COR-L47 (cell line): ENCODE results near the gene MYL6B.

ENCODE experiments used
- DNase-seq: peaks from one replicate; lab custom pipeline; 2025; lab: John Stamatoyannopoulos, UW

The MYL6B gene

GRCh38 chr12:56122637-56123036 lies 29.8 kb upstream of the MYL6B start:
- DNase-seq: no peak

- DNase-seq: no peak
Measured at GRCh38 chr12:56124133-56124532, 28.3 kb upstream of the MYL6B start.

GRCh38 chr12:56126732-56127239 lies 25.6 kb upstream of the MYL6B start:
- DNase-seq: no peak

GRCh38 chr12:56127485-56127887 lies 24.9 kb upstream of the MYL6B start:
- DNase-seq: no peak

GRCh38 chr12:56127888-56128669 lies 24.3 kb upstream of the MYL6B start, which contains the start of gene ESYT1:
ESYT1 (plus strand) TSS chr12:56128267; CDS start chr12:56128320, 53 bp downstream.
- peak; percentile 100 for DNase-seq

- DNase-seq: no peak
Measured at GRCh38 chr12:56128670-56129205, 23.6 kb upstream of the MYL6B start.

- peak; percentile 48 for DNase-seq
Measured at GRCh38 chr12:56129206-56129941, 23.0 kb upstream of the MYL6B start.

- DNase-seq: no peak
Measured at GRCh38 chr12:56129942-56130495, 22.4 kb upstream of the MYL6B start.

- DNase-seq: no peak
Measured at GRCh38 chr12:56130876-56131275, 21.5 kb upstream of the MYL6B start.

- no peak for DNase-seq
Measured at GRCh38 chr12:56134897-56135296, 17.5 kb upstream of the MYL6B start.

- DNase-seq: no peak
Measured at GRCh38 chr12:56137853-56138571, 14.4 kb upstream of the MYL6B start.

- DNase-seq: no peak
Measured at GRCh38 chr12:56141946-56142784, 10.2 kb upstream of the MYL6B start.

GRCh38 chr12:56143217-56143616 lies 9.2 kb upstream of the MYL6B start:
- no peak for DNase-seq

- no peak for DNase-seq
Measured at GRCh38 chr12:56143870-56144269, 8.5 kb upstream of the MYL6B start.

- DNase-seq: no peak
Measured at GRCh38 chr12:56145217-56145616, 7.2 kb upstream of the MYL6B start.

- no peak for DNase-seq
Measured at GRCh38 chr12:56146492-56147460, 5.6 kb upstream of the MYL6B start.

GRCh38 chr12:56150563-56150962 lies 1.8 kb upstream of the MYL6B start:
- DNase-seq: no peak

- DNase-seq: peak; percentile 73
Measured at GRCh38 chr12:56151672-56152131, 685 bp upstream of the MYL6B start.
